Measurements from ENCODE around the gene SCYL2.

SCYL2 gene

GRCh38 chr12:100239589-100239988, 27.4 kb upstream of the SCYL2 start:
- TF ChIP-seq CTCF (IDR thresholded peaks at IDR 0.05), result no peak
- no peak overlapping the region for H3K27ac ChIP-seq
- H3K27me3 ChIP-seq, result no peaks in the 10 kb centered on the region
- H3K36me3 ChIP-seq, result no peaks in the 10 kb centered on the region
- no peak overlapping the region for H3K4me3 ChIP-seq (ENCODE audit: low read depth in 1 of 2, low read length in 1 of 2)
- H3K9me3 ChIP-seq, result no peaks in the 10 kb centered on the region
- H3K4me1 ChIP-seq (ENCODE audit: control insufficient read depth in 1 of 2, insufficient read depth in 1 of 2, low read depth in 1 of 2, low read length in 1 of 2), result no peaks in the 10 kb centered on the region

- Histone ChIP-seq H3K9me3 (no peaks in the 10 kb centered on the region), H3K36me3 (no peaks in the 10 kb centered on the region), H3K4me3 (ENCODE audit: low read depth in 1 of 2, low read length in 1 of 2) (no peak overlapping the region), H3K27ac (no peak overlapping the region), H3K4me1 (ENCODE audit: control insufficient read depth in 1 of 2, insufficient read depth in 1 of 2, low read depth in 1 of 2, low read length in 1 of 2) (peaks cover 0 to 5% of the 10 kb centered on the region in 2 experiments), H3K27me3 (no peaks in the 10 kb centered on the region)
- no peak for TF ChIP-seq CTCF (IDR thresholded peaks at IDR 0.05)
Measured at GRCh38 chr12:100243137-100243536, 23.8 kb upstream of the SCYL2 start.

- no peak for TF ChIP-seq CTCF (IDR thresholded peaks at IDR 0.05)
- H3K4me3 ChIP-seq (ENCODE audit: low read depth in 1 of 2, low read length in 1 of 2), result no peak overlapping the region
- no peaks in the 10 kb centered on the region for H3K36me3 ChIP-seq
- no peak overlapping the region for H3K27ac ChIP-seq
- no peaks in the 10 kb centered on the region for H3K27me3 ChIP-seq
- H3K4me1 ChIP-seq (ENCODE audit: control insufficient read depth in 1 of 2, insufficient read depth in 1 of 2, low read depth in 1 of 2, low read length in 1 of 2), result peaks cover 0 to 5% of the 10 kb centered on the region in 2 experiments
- H3K9me3 ChIP-seq, result no peaks in the 10 kb centered on the region
Measured at GRCh38 chr12:100247765-100248164, 19.2 kb upstream of the SCYL2 start.

GRCh38 chr12:100248886-100249285, 18.1 kb upstream of the SCYL2 start:
- no peaks in the 10 kb centered on the region for H3K9me3 ChIP-seq
- no peak overlapping the region for H3K4me3 ChIP-seq (ENCODE audit: low read depth in 1 of 2, low read length in 1 of 2)
- H3K4me1 ChIP-seq (ENCODE audit: control insufficient read depth in 1 of 2, insufficient read depth in 1 of 2, low read depth in 1 of 2, low read length in 1 of 2), result peaks cover 0 to 5% of the 10 kb centered on the region in 2 experiments
- no peak overlapping the region for H3K27ac ChIP-seq
- no peak for TF ChIP-seq CTCF (IDR thresholded peaks at IDR 0.05)
- H3K36me3 ChIP-seq, result no peaks in the 10 kb centered on the region
- no peaks in the 10 kb centered on the region for H3K27me3 ChIP-seq

- Histone ChIP-seq H3K27ac (no peak overlapping the region), H3K9me3 (no peaks in the 10 kb centered on the region), H3K4me3 (ENCODE audit: low read depth in 1 of 2, low read length in 1 of 2) (no peak overlapping the region), H3K27me3 (no peaks in the 10 kb centered on the region), H3K36me3 (no peaks in the 10 kb centered on the region), H3K4me1 (ENCODE audit: control insufficient read depth in 1 of 2, insufficient read depth in 1 of 2, low read depth in 1 of 2, low read length in 1 of 2) (peaks cover 0 to 5% of the 10 kb centered on the region in 2 experiments)
- no peak for TF ChIP-seq CTCF (IDR thresholded peaks at IDR 0.05)
Measured at GRCh38 chr12:100249941-100250340, 17.0 kb upstream of the SCYL2 start.

GRCh38 chr12:100251917-100252316, 15.1 kb upstream of the SCYL2 start:
- no peaks in the 10 kb centered on the region for H3K9me3 ChIP-seq
- H3K27me3 ChIP-seq, result no peaks in the 10 kb centered on the region
- no peaks in the 10 kb centered on the region for H3K36me3 ChIP-seq
- no peaks in the 10 kb centered on the region for H3K4me1 ChIP-seq (ENCODE audit: control insufficient read depth in 1 of 2, insufficient read depth in 1 of 2, low read depth in 1 of 2, low read length in 1 of 2)
- no peak for TF ChIP-seq CTCF (IDR thresholded peaks at IDR 0.05)
- no peak overlapping the region for H3K4me3 ChIP-seq (ENCODE audit: low read depth in 1 of 2, low read length in 1 of 2)
- no peak overlapping the region for H3K27ac ChIP-seq

Measured in neutrophil (primary cell).